Activated naive CD4-positive, alpha-beta T cell treated with anti-CD3 and anti-CD28 coated beads, Interleukin-2, amount 50 U/mL, for 72 hours (primary cell): ENCODE results near the gene CPAMD8. TPM values are rescaled to one million over a fixed set of nuclear protein-coding genes. Genes with fewer than 3 reads are reported as not detected.

Source experiments
- total RNA-seq, 2 donors: library from RNA; stranded (reverse); gene quantifications; one replicate each; pipeline ENCODE4 v1.2.3, GENCODE V29; 2022

Gene CPAMD8
- total RNA-seq, 2 donors from 2014 or later = 0.19 to 0.75 TPM

Other genes starting within 250 kb of the CPAMD8 start
- 10 to 100 TPM; 31.6 to 31.8 TPM for gene SIN3B, start 197.4 kb downstream of the CPAMD8 start, total RNA-seq
- gene F2RL3, start 137.8 kb downstream of the CPAMD8 start, total RNA-seq = not detected
- gene HAUS8, start 48.6 kb upstream of the CPAMD8 start, total RNA-seq = 10 to 100 TPM; 31.6 to 57.1 TPM
- gene MYO9B, start 49.0 kb upstream of the CPAMD8 start, total RNA-seq = 100 to 1,000 TPM; 112 to 142 TPM
- 10 to 100 TPM; 28.6 to 39.1 TPM for gene USE1, start 188.5 kb upstream of the CPAMD8 start, total RNA-seq
- gene OCEL1, start 199.4 kb upstream of the CPAMD8 start, total RNA-seq = 10 to 100 TPM; 14.3 to 17.1 TPM
- 10 to 100 TPM in 1 of 2 donors, 1 to 10 TPM in 1; 5.8 to 12.9 TPM for gene NR2F6, start 219.1 kb upstream of the CPAMD8 start, total RNA-seq
- under 1 TPM; 0.43 to 0.49 TPM for gene USHBP1, start 237.9 kb upstream of the CPAMD8 start, total RNA-seq
- 100 to 1,000 TPM; 115 to 125 TPM for gene BABAM1, start 240.6 kb upstream of the CPAMD8 start, total RNA-seq